Astrocyte of the cerebellum (primary cell): ENCODE data around the gene SUGP1.

Source experiments
- DNase-seq: peaks from one replicate; pipeline ENCODE4 v3.0.0-alpha.2; 2011; ENCODE audit warnings: low read depth
- H3K4me3 ChIP-seq: 2 replicates; pipeline ENCODE4 v1.5.1; 2011; ENCODE audit warnings: mild to moderate bottlenecking, low read depth, low read length, moderate library complexity
- in situ Hi-C: cut with HindIII; loops from 2 replicates; pipeline ENCODE4 v1.10.0; 2017; ENCODE audit warnings: low sequenced_read_pairs
- TF ChIP-seq, protein P1 (sequence below): IDR thresholded peaks from 2 replicates; pipeline ENCODE4 v1.5.1; 2012; ENCODE audit warnings: low read length, low read depth, moderate library complexity, mild to moderate bottlenecking; ENCODE audit errors: missing control alignments

SUGP1 gene

DNA sequence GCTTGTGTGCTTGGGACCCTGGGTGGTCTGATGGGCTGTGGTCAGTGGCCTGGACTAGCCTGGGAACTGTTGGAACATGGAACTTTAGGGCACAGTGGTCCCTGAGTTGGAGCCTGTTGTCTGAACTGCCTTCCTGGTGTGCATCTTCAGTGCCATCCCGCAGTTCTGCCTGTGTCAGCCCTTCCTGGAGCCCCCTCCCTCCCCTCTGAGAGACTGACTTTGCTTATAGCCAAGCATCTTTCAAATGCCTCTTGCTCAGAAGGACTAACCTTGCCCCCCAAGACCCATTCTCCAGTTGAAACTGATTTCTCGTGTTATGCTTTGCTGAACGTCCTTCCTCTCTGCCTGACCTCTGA, 14.7 kb upstream of the SUGP1 start:
- DNase-seq: no peak
- in situ Hi-C loops: loop anchor here (10.0 kb wide), 1 partner anchor 130 kb away; no protein-coding TSS in a partner anchor
- no peak overlapping the region for H3K4me3 ChIP-seq
- TF ChIP-seq, protein P1, sequence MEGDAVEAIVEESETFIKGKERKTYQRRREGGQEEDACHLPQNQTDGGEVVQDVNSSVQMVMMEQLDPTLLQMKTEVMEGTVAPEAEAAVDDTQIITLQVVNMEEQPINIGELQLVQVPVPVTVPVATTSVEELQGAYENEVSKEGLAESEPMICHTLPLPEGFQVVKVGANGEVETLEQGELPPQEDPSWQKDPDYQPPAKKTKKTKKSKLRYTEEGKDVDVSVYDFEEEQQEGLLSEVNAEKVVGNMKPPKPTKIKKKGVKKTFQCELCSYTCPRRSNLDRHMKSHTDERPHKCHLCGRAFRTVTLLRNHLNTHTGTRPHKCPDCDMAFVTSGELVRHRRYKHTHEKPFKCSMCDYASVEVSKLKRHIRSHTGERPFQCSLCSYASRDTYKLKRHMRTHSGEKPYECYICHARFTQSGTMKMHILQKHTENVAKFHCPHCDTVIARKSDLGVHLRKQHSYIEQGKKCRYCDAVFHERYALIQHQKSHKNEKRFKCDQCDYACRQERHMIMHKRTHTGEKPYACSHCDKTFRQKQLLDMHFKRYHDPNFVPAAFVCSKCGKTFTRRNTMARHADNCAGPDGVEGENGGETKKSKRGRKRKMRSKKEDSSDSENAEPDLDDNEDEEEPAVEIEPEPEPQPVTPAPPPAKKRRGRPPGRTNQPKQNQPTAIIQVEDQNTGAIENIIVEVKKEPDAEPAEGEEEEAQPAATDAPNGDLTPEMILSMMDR: no peak

DNA sequence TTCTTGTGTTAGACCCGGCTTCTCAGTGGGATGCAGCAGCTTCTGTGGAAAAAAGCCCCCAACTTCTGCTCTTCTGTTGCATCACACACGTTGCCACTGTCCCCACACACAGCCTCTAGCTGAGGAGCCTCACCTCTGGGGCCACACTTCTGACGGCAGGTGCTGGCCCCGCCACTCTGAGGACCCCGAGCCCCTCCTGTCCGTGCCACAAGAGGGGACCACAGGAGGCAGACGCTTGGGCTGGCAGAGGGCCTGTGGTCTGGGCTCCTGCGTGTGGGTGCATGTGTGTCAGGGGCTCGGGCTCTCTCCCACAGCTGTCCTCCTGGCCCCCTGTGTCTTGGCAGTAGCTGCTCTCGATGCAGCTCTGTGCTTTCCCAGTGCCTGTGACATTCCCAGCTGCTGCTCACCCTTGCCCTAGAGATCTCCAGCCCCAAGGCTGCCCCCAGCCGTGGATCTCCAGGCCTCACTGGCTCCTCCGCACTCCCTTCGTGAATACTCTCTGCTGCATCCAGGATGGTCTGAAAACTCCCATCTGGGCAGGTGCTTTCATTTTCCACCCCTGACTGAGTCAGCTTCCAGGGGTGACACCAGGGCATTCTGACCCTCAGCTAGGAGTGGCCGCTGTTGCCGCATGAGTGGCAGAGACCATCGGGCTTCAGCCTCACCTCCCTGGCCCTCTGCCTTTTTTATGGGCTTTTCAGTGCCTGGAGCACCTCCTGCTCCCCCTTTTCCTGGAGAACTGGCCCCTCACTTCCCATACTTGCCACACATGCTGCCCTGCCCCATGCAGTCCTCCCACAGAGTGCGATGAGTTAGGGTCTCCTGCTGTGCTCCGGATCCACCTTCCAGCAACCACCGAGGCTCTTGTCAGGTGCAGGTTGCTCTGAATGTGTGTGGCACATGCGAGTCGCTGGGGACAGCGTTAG, 14.0 kb upstream of the SUGP1 start:
- in situ Hi-C loops: loop anchor here (10.0 kb wide), 1 partner anchor 130 kb away; no protein-coding TSS in a partner anchor
- TF ChIP-seq, protein P1: no peak
- DNase-seq: no peak
- no peak overlapping the region for H3K4me3 ChIP-seq

DNA sequence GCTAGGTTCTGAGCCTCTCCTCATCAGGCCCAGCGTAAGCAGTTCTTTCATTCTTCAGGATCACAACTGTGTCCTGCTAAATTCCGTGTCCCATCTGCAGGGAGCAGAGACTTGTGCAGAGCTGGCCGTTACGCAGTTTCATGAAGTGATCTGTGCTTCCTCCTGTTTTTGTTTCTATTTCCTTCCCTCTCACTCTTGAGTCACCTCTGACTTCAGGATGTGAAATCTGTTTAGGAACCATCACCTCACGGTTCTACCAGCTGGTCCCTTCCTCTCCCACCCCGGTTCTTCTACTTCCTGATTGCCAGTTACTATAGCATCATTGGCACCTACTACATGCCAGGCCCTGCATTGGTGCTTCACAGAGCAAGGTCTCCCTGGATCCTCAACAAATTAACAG, 8.8 kb upstream of the SUGP1 start:
- TF ChIP-seq, protein P1: no peak
- no peak for DNase-seq
- no peak overlapping the region for H3K4me3 ChIP-seq
- in situ Hi-C loops: no loop called here

DNA sequence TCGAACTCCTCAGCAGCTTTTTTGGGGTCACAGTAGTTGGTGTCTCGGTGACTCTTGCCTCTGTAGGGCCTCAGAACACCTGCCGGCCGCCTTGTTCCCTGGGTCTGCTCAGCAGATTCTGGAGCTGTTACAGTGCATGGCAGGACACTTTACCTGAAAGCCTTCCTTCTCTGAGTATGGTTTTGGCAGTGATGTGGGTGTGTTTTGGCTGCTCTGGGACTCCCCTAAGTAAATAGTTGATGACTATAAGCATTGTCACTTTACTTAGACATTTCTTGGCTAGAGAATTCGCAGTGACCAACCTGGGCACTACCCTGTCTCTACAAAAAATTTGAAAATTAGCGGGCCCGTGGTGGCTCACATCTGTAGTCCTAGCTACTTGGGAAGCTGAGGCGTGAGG, 7.4 kb upstream of the SUGP1 start:
- DNase-seq: no peak
- in situ Hi-C loops: no loop called here
- TF ChIP-seq, protein P1: no peak
- H3K4me3 ChIP-seq: no peak overlapping the region

DNA sequence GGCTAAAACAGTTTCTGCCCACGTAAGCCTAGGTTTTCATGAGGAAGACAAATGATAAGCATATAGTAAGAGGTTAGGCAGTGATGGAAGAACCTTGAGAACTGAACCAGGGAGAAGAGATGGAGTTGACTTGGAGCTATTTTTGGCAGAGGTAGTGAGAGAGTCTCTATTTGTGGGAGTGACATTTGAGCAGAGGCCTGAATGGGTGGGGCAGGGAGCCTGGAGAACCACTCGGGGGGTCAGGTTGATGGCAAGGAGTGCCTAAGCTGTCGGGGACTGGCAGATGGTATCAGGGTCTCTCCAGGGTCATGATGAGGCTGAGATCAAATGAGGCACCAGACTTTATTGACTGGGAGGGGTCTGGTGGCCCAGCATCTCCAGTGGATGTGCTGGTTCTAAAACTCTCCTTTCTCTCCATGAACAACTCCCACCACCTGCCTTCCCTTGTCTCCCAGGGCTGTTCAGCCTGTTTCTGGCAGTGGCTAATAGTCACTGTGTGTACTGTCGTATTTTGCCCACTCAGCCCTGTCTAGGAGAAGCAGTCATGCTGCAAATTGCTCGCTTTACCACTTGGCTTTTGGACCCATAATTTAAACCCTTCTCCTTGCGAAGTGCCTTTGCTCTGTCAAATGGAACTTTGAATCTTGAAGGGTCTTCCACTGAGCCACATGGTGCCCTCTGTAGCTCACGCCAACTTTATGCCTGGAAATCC, 3.9 kb upstream of the SUGP1 start:
- in situ Hi-C loops: no loop called here
- no peak overlapping the region for H3K4me3 ChIP-seq
- TF ChIP-seq, protein P1: no peak
- DNase-seq: no peak

DNA sequence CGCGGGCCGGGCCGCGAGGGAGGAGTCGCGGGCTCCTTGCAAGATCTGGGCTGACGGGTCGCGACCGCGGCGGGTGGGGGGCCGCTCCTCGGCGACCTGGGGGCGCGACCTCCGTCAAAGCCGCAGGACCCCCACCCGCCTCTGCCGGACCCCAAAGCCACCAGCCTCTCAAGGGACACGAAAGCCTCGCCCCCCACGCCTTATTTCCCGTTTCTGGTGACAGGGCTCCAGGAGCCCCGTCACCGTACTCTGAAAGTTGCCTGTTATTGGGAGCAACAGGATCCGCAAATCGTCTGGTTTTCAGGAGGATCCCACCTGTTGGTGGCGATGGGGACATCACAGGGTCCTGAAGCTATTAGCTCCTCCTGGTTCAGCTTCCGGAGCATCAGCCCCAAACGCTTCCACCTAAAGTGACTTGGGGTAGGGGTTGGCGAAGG, 850 bp upstream of the SUGP1 start:
- no peak for DNase-seq
- in situ Hi-C loops: no loop called here
- H3K4me3 ChIP-seq: peak overlapping the region; percentile 99
- TF ChIP-seq, protein P1: no peak
